ENCODE results near the gene MARK3.
A peak's percentile ranks its signal among the peaks of the same experiment; 100 is the strongest.

Gene MARK3

DNA sequence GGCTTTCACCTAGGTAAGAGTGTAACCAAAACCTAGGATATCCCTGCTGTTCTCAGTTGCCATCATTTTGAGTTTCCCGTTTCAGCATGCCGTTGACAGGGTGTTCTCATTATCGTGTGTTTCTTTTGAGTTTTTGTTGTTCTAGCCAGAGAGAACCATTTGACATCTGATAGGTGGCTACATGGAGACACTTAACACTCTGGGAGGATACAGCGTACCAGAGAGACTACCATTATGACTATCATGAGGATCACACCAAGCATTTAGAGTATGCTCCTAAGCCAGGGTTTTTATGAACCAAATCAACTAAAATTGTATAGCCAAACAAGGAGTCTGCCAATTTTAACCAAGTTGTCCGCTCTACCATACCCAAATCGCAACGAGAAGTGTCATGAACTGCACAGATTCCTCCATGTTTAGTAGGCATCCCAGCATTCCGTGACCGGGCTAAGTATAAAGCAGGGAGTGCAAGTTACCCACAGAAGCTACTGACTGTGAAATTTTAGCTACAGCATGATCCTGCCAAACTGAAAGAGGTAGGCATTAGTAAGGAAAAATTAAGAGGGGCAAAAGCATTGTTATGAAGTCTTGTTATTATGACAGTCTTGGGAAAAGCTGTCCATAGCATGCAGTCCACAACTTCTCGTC, 48.8 kb downstream of the MARK3 start:
- Histone ChIP-seq H3K9ac (ENCODE audit: low read length) (no peak overlapping the region), H2AFZ (ENCODE audit: insufficient read depth, low read length, poor library complexity) (no peak overlapping the region), H3K79me2 (ENCODE audit: control insufficient read depth, insufficient read depth, low read length, poor library complexity) (peaks cover 2% of the 10 kb centered on the region), H2BK5ac (ENCODE audit: low read depth, low read length, poor library complexity) (no peak overlapping the region), H3K23ac (ENCODE audit: low read length) (no peak overlapping the region), H4K91ac (ENCODE audit: low read depth, low read length) (no peak overlapping the region), H3K27me3 (ENCODE audit: insufficient read depth, low read length) (no peaks in the 10 kb centered on the region), H2BK120ac (ENCODE audit: insufficient read depth, low read length, poor library complexity) (no peak overlapping the region), H3K9me3 (ENCODE audit: insufficient read depth, low read depth, low read length) (no peaks in the 10 kb centered on the region), H3K4ac (ENCODE audit: low read depth, low read length) (no peak overlapping the region), H2AK5ac (ENCODE audit: low read length) (no peak overlapping the region), H2BK12ac (ENCODE audit: low read length) (no peak overlapping the region), H3K18ac (ENCODE audit: low read length) (no peak overlapping the region), H3K79me1 (ENCODE audit: low read length) (no peaks in the 10 kb centered on the region), H3K14ac (ENCODE audit: low read length) (no peak overlapping the region), H3K4me2 (ENCODE audit: low read length) (no peak overlapping the region), H3K36me3 (ENCODE audit: control insufficient read depth in 1 of 2, insufficient read depth in 2 of 2, low read length in 2 of 2) (peaks cover 2 to 3% of the 10 kb centered on the region in 2 experiments), H3K4me1 (ENCODE audit: control insufficient read depth in 1 of 2, insufficient read depth in 2 of 2, low read length in 2 of 2) (no peaks in the 10 kb centered on the region), H4K12ac (ENCODE audit: low read depth, low read length) (no peak overlapping the region), H3K27ac (ENCODE audit: low read depth, low read length) (peak overlapping the region; percentile 23), H4K8ac (ENCODE audit: low read depth, low read length) (no peak overlapping the region), H3K4me3 (ENCODE audit: low read depth, low read length) (no peak overlapping the region)
- DNase-seq = no peak
- no CpG with 5 or more reads among the region's 10 CpGs for WGBS (ENCODE audit: extremely low coverage, insufficient coverage, insufficient read length)

DNA sequence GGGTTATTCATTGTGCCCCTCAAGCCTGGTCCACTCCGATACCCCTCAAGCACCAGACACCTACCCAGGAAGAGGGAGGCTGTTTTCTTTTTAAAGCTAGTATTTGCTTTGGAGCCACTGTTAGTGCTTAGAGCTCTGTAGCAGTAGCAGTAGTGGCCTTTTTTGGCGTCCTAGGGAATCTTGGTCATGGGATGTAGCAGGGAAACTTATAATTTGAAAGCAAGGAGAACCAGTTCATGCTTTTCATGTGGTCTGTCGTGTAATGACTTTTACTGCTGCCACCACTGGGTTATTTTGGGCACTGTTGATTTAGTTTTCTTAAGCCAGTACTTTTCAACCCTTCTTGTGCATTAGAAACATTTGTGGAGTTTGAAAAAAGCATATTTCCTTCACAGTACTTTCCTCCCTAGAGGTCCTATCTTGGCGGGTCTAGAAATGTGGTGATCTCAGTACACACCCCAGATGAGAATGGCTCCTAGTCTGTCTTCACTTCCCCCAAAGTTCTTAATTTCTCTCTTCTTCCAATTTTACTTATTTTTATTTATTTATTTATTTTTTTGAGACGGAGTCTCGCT, 49.7 kb downstream of the MARK3 start:
- H4K12ac ChIP-seq (ENCODE audit: low read depth, low read length) = no peak overlapping the region
- H3K79me1 ChIP-seq (ENCODE audit: low read length) = no peaks in the 10 kb centered on the region
- H3K4me2 ChIP-seq (ENCODE audit: low read length) = no peak overlapping the region
- no peak overlapping the region for H3K23ac ChIP-seq (ENCODE audit: low read length)
- H3K4me3 ChIP-seq (ENCODE audit: low read depth, low read length) = no peak overlapping the region
- H3K14ac ChIP-seq (ENCODE audit: low read length) = no peak overlapping the region
- H4K91ac ChIP-seq (ENCODE audit: low read depth, low read length) = no peak overlapping the region
- no peak overlapping the region for H4K8ac ChIP-seq (ENCODE audit: low read depth, low read length)
- WGBS (ENCODE audit: extremely low coverage, insufficient coverage, insufficient read length) = no CpG with 5 or more reads among the region's 6 CpGs
- no peak overlapping the region for H2BK12ac ChIP-seq (ENCODE audit: low read length)
- no peak overlapping the region for H3K27ac ChIP-seq (ENCODE audit: low read depth, low read length)
- no peaks in the 10 kb centered on the region for H3K4me1 ChIP-seq (ENCODE audit: control insufficient read depth in 1 of 2, insufficient read depth in 2 of 2, low read length in 2 of 2)
- no peak overlapping the region for H2BK120ac ChIP-seq (ENCODE audit: insufficient read depth, low read length, poor library complexity)
- no peaks in the 10 kb centered on the region for H3K27me3 ChIP-seq (ENCODE audit: insufficient read depth, low read length)
- no peak overlapping the region for H3K9ac ChIP-seq (ENCODE audit: low read length)
- no peak for DNase-seq
- H3K4ac ChIP-seq (ENCODE audit: low read depth, low read length) = no peak overlapping the region
- H3K9me3 ChIP-seq (ENCODE audit: insufficient read depth, low read depth, low read length) = no peaks in the 10 kb centered on the region
- H2AFZ ChIP-seq (ENCODE audit: insufficient read depth, low read length, poor library complexity) = no peak overlapping the region
- no peak overlapping the region for H2AK5ac ChIP-seq (ENCODE audit: low read length)
- peaks cover 2% of the 10 kb centered on the region for H3K79me2 ChIP-seq (ENCODE audit: control insufficient read depth, insufficient read depth, low read length, poor library complexity)
- peaks cover 4 to 6% of the 10 kb centered on the region in 2 experiments for H3K36me3 ChIP-seq (ENCODE audit: control insufficient read depth in 1 of 2, insufficient read depth in 2 of 2, low read length in 2 of 2)
- no peak overlapping the region for H2BK5ac ChIP-seq (ENCODE audit: low read depth, low read length, poor library complexity)
- no peak overlapping the region for H3K18ac ChIP-seq (ENCODE audit: low read length)

DNA sequence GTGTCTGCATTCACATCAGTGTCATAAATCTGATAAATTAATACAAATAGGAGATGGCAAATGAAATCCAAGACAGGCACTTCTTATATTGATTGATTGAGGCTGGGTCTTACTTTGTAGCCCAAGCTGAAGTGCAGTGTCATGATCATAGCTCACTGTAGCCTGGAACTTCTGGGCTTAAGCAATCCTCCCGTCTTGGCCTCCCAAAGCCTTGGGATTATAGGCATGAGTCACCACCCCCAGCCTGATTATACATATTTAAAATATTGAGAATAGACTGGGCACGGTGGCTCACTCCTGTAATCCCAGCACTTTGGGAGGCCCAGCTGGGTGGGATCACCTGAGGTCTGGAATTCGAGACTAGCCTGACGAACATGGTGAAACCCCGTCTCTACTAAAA, 51.3 kb downstream of the MARK3 start:
- no peak overlapping the region for H2AFZ ChIP-seq (ENCODE audit: insufficient read depth, low read length, poor library complexity)
- no peak overlapping the region for H3K23ac ChIP-seq (ENCODE audit: low read length)
- H3K4ac ChIP-seq (ENCODE audit: low read depth, low read length) = no peak overlapping the region
- no peak overlapping the region for H3K4me2 ChIP-seq (ENCODE audit: low read length)
- no peak overlapping the region for H2AK5ac ChIP-seq (ENCODE audit: low read length)
- WGBS (ENCODE audit: extremely low coverage, insufficient coverage, insufficient read length) = no CpG with 5 or more reads among the region's 5 CpGs
- H3K9ac ChIP-seq (ENCODE audit: low read length) = no peak overlapping the region
- no peaks in the 10 kb centered on the region for H3K4me1 ChIP-seq (ENCODE audit: control insufficient read depth in 1 of 2, insufficient read depth in 2 of 2, low read length in 2 of 2)
- no peaks in the 10 kb centered on the region for H3K27me3 ChIP-seq (ENCODE audit: insufficient read depth, low read length)
- H4K91ac ChIP-seq (ENCODE audit: low read depth, low read length) = no peak overlapping the region
- DNase-seq = peak; percentile 76 to 91
- no peak overlapping the region for H3K18ac ChIP-seq (ENCODE audit: low read length)
- no peak overlapping the region for H3K27ac ChIP-seq (ENCODE audit: low read depth, low read length)
- no peak overlapping the region for H3K4me3 ChIP-seq (ENCODE audit: low read depth, low read length)
- no peak overlapping the region for H3K14ac ChIP-seq (ENCODE audit: low read length)
- H4K8ac ChIP-seq (ENCODE audit: low read depth, low read length) = no peak overlapping the region
- no peaks in the 10 kb centered on the region for H3K79me1 ChIP-seq (ENCODE audit: low read length)
- H4K12ac ChIP-seq (ENCODE audit: low read depth, low read length) = no peak overlapping the region
- no peak overlapping the region for H2BK120ac ChIP-seq (ENCODE audit: insufficient read depth, low read length, poor library complexity)
- peaks cover 4 to 6% of the 10 kb centered on the region in 2 experiments for H3K36me3 ChIP-seq (ENCODE audit: control insufficient read depth in 1 of 2, insufficient read depth in 2 of 2, low read length in 2 of 2)
- no peak overlapping the region for H2BK12ac ChIP-seq (ENCODE audit: low read length)
- peaks cover 2% of the 10 kb centered on the region for H3K79me2 ChIP-seq (ENCODE audit: control insufficient read depth, insufficient read depth, low read length, poor library complexity)
- no peak overlapping the region for H2BK5ac ChIP-seq (ENCODE audit: low read depth, low read length, poor library complexity)
- no peaks in the 10 kb centered on the region for H3K9me3 ChIP-seq (ENCODE audit: insufficient read depth, low read depth, low read length)

DNA sequence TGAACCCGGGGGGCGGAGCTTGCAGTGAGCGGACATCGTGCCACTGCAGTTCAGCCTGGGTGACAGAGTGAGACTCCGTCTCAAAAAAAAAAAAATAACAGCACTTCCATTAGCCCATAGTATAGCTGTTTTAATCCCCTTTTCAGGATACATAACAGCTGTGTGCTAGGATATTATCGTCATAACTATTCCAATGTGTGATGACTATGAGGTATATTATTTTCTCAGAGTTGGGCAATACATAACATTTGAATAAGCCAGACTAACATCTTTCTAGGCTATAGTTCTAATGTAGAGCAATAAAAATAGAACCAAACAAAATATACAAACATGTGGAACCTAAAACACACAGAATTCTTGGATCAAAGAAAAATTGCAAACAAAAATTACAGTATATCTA, 57.1 kb downstream of the MARK3 start:
- no peaks in the 10 kb centered on the region for H3K79me2 ChIP-seq (ENCODE audit: control insufficient read depth, insufficient read depth, low read length, poor library complexity)
- no peak overlapping the region for H2BK5ac ChIP-seq (ENCODE audit: low read depth, low read length, poor library complexity)
- peaks cover 4 to 7% of the 10 kb centered on the region in 2 experiments for H3K36me3 ChIP-seq (ENCODE audit: control insufficient read depth in 1 of 2, insufficient read depth in 2 of 2, low read length in 2 of 2)
- H3K23ac ChIP-seq (ENCODE audit: low read length) = no peak overlapping the region
- no peak overlapping the region for H3K14ac ChIP-seq (ENCODE audit: low read length)
- peak in 1 of 2 donors; percentile 56 for DNase-seq
- H2AFZ ChIP-seq (ENCODE audit: insufficient read depth, low read length, poor library complexity) = no peak overlapping the region
- H4K91ac ChIP-seq (ENCODE audit: low read depth, low read length) = no peak overlapping the region
- H3K27ac ChIP-seq (ENCODE audit: low read depth, low read length) = no peak overlapping the region
- no peaks in the 10 kb centered on the region for H3K4me1 ChIP-seq (ENCODE audit: control insufficient read depth in 1 of 2, insufficient read depth in 2 of 2, low read length in 2 of 2)
- WGBS (ENCODE audit: extremely low coverage, insufficient coverage, insufficient read length) = no CpG with 5 or more reads among the region's 6 CpGs
- no peaks in the 10 kb centered on the region for H3K79me1 ChIP-seq (ENCODE audit: low read length)
- H2AK5ac ChIP-seq (ENCODE audit: low read length) = no peak overlapping the region
- no peak overlapping the region for H2BK120ac ChIP-seq (ENCODE audit: insufficient read depth, low read length, poor library complexity)
- no peak overlapping the region for H3K4ac ChIP-seq (ENCODE audit: low read depth, low read length)
- no peak overlapping the region for H4K12ac ChIP-seq (ENCODE audit: low read depth, low read length)
- H3K9ac ChIP-seq (ENCODE audit: low read length) = no peak overlapping the region
- H3K9me3 ChIP-seq (ENCODE audit: insufficient read depth, low read depth, low read length) = no peaks in the 10 kb centered on the region
- no peak overlapping the region for H4K8ac ChIP-seq (ENCODE audit: low read depth, low read length)
- H3K18ac ChIP-seq (ENCODE audit: low read length) = no peak overlapping the region
- no peak overlapping the region for H2BK12ac ChIP-seq (ENCODE audit: low read length)
- H3K4me3 ChIP-seq (ENCODE audit: low read depth, low read length) = no peak overlapping the region
- H3K27me3 ChIP-seq (ENCODE audit: insufficient read depth, low read length) = no peaks in the 10 kb centered on the region
- no peak overlapping the region for H3K4me2 ChIP-seq (ENCODE audit: low read length)
